Keratinocyte (primary cell): ENCODE measurements around the gene AMMECR1L.

Experiments used
- EZH2 ChIP-seq: IDR thresholded peaks from one replicate; pipeline ENCODE4 v1.6.1; 2012; ENCODE audit warnings: inconsistent platforms, mild to moderate bottlenecking, low read length, moderate library complexity
- TF ChIP-seq, protein P1 (sequence below), 3 experiments: IDR thresholded peaks in 1 of 3; conservative IDR thresholded peaks in 1 of 3; optimal IDR thresholded peaks in 1 of 3; 2 replicates in 2 of 3; 3 replicates in 1 of 3; pipeline versions ENCODE3 to v1.5.1; 2011; ENCODE audit warnings: low read length in 3 of 3, mild to moderate bottlenecking in 3 of 3, moderate library complexity in 2 of 3, control low read depth in 1 of 3, inconsistent platforms in 1 of 3; ENCODE audit not compliant: insufficient read depth in 2 of 3; ENCODE audit errors: extremely low read depth in 1 of 3

DNA sequence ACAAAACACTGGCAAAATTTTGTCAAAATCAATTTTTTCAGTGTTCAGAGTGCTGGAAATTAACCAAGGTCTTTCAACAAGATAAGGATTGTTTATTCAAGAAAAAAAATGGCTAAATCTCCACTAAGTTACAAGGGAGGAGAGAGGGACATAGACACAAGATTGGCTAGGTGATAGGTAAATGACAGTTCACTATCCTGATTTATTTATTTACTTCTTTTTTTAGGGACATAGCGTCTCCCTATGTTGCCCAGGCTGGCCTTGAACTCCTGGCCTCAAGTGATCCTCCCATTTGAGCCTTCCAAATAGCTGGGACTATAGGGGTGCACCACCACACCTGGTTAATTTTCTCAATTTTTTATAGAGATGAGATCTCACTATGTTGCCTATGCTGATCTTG lies 71.1 kb downstream of the AMMECR1L start:
- no peak for TF ChIP-seq EZH2
- TF ChIP-seq, protein P1, sequence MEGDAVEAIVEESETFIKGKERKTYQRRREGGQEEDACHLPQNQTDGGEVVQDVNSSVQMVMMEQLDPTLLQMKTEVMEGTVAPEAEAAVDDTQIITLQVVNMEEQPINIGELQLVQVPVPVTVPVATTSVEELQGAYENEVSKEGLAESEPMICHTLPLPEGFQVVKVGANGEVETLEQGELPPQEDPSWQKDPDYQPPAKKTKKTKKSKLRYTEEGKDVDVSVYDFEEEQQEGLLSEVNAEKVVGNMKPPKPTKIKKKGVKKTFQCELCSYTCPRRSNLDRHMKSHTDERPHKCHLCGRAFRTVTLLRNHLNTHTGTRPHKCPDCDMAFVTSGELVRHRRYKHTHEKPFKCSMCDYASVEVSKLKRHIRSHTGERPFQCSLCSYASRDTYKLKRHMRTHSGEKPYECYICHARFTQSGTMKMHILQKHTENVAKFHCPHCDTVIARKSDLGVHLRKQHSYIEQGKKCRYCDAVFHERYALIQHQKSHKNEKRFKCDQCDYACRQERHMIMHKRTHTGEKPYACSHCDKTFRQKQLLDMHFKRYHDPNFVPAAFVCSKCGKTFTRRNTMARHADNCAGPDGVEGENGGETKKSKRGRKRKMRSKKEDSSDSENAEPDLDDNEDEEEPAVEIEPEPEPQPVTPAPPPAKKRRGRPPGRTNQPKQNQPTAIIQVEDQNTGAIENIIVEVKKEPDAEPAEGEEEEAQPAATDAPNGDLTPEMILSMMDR (optimal IDR thresholded peaks at IDR 0.05 in 1 of 3, IDR thresholded peaks at IDR 0.05 in 1 of 3, conservative IDR thresholded peaks at IDR 0.05 in 1 of 3; ENCODE audit: extremely low read depth in 1 of 3, insufficient read depth in 2 of 3, low read length in 3 of 3), result no peak
